ENCODE measurements around the gene LSM7.

GRCh38 chr19:2296141-2296540, 32.2 kb downstream of the LSM7 start:
- TF ChIP-seq CTCF (conservative IDR thresholded peaks at IDR 0.05; ENCODE audit: low read depth, low read length) (no peak), EZH2 (IDR thresholded peaks at IDR 0.05; ENCODE audit: borderline replicate concordance, low read depth, low read length, poor library complexity, severe bottlenecking) (no peak)
